CD4-positive, CD25-positive, alpha-beta regulatory T cell (primary cell): ENCODE measurements around the gene CLTC. TPM values are rescaled to one million over a fixed set of nuclear protein-coding genes. Genes with fewer than 3 reads are reported as not detected.

Source experiments
- ATAC-seq, 2 donors: fragments of 150-1000 bp; cut with Tn5 transposase; one replicate each; pipeline ENCODE4 v1.10.0; 2021; ENCODE audit warnings: low read depth in 2 of 2, moderate number of reproducible peaks in 2 of 2, moderate library complexity in 1 of 2
- DNase-seq, 3 donors: peaks; one replicate each; pipeline versions ENCODE4 v3.0.0 to v3.0.0-alpha.2; 2012 to 2022; ENCODE audit warnings: mixed read lengths in 1 of 3
- H3K27ac ChIP-seq: one replicate; pipeline ENCODE4 v1.7.0; 2013; ENCODE audit warnings: mild to moderate bottlenecking, low read length; ENCODE audit not compliant: insufficient read depth, poor library complexity, severe bottlenecking
- H3K27me3 ChIP-seq: one replicate; pipeline ENCODE4 v1.7.0; 2013; ENCODE audit warnings: low read length; ENCODE audit not compliant: control insufficient read depth, insufficient read depth
- H3K36me3 ChIP-seq: one replicate; pipeline ENCODE4 v1.7.0; 2013; ENCODE audit warnings: mild to moderate bottlenecking, low read length, moderate library complexity; ENCODE audit not compliant: control insufficient read depth, insufficient read depth
- H3K4me1 ChIP-seq: 2 replicates; pipeline ENCODE4 v1.7.0; 2013; ENCODE audit warnings: mild to moderate bottlenecking, low read length; ENCODE audit not compliant: insufficient read depth, control insufficient read depth, poor library complexity, severe bottlenecking
- H3K4me3 ChIP-seq: one replicate; pipeline ENCODE4 v1.7.0; 2013; ENCODE audit warnings: low read depth, mild to moderate bottlenecking, low read length, moderate library complexity
- H3K9me3 ChIP-seq, 2 experiments: 1 replicate in 1 of 2; 2 replicates in 1 of 2; pipeline ENCODE4 v1.7.0; 2013; ENCODE audit warnings: low read length in 2 of 2, mild to moderate bottlenecking in 1 of 2, moderate library complexity in 1 of 2; ENCODE audit not compliant: control insufficient read depth in 2 of 2
- H3K27ac Mint-ChIP-seq, 3 donors: one replicate each; pipeline ENCODE4 v1.8.0; 2020 to 2022; ENCODE audit warnings: mild to moderate bottlenecking in 3 of 3, mixed read lengths in 3 of 3, moderate library complexity in 2 of 3
- H3K27me3 Mint-ChIP-seq: one replicate; pipeline ENCODE4 v1.8.0; 2022; ENCODE audit warnings: mild to moderate bottlenecking, mixed read lengths
- H3K36me3 Mint-ChIP-seq: one replicate; pipeline ENCODE4 v1.8.0; 2020; ENCODE audit warnings: mixed read lengths
- H3K4me1 Mint-ChIP-seq, 4 donors: one replicate each; pipeline ENCODE4 v1.8.0; 2020 to 2022; ENCODE audit warnings: mixed read lengths in 4 of 4, mild to moderate bottlenecking in 1 of 4
- H3K4me3 Mint-ChIP-seq, 4 donors: one replicate each; pipeline ENCODE4 v1.8.0; 2020 to 2022; ENCODE audit warnings: mild to moderate bottlenecking in 4 of 4, mixed read lengths in 4 of 4, moderate library complexity in 3 of 4
- H3K9me3 Mint-ChIP-seq, 7 donors: one replicate each; pipeline ENCODE4 v1.8.0; 2020 to 2022; ENCODE audit warnings: mixed read lengths in 7 of 7, mild to moderate bottlenecking in 3 of 7, moderate library complexity in 2 of 7
- polyA plus RNA-seq, 4 donors: library from polyadenylated mRNA; unstranded; fragments of 300-500 nt; fragmentation: Illumina TruSeq; gene quantifications; one replicate each; pipeline ENCODE4 v1.2.3, GENCODE V29; 2021
- total RNA-seq: library from RNA; stranded (reverse); gene quantifications from one replicate; pipeline ENCODE4 v1.2.3, GENCODE V29; 2022

CLTC gene
- total and polyA plus RNA-seq, 5 donors from 2014 or later, result 37.4 to 111 (median 38.3) TPM

DNA sequence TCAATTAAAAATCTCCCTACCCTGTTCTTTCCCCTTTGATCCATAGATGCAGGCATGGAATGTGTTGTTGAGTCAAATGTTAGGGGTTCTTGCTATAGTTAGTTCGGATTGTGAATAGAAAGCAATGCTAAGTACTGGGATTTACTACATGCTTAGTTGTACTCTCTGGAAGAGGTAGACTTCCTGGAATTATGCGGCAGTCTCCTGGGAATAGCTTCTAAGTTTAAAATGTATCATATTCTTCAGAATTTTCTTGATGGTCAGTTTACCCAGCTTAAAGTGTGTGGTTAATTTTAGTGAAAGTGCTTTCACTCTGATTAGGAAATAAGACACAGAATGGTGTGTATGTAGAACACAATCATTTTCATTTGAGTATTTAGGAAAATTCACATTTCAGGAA lies 3.5 kb downstream of the CLTC start:
- peaks cover 4% of the 10 kb centered on the region for H3K36me3 ChIP-seq
- H3K27ac ChIP-seq, result no peak overlapping the region
- peak overlapping the region in 1 of 3 donors; percentile 50 for H3K27ac Mint-ChIP-seq
- ATAC-seq (no peak), DNase-seq (no peak)
- H3K9me3 Mint-ChIP-seq, result no peaks in the 10 kb centered on the region
- peaks cover 30 to 82% (median 53%) of the 10 kb centered on the region in 4 donors for H3K4me1 Mint-ChIP-seq
- no peaks in the 10 kb centered on the region for H3K36me3 Mint-ChIP-seq
- H3K4me3 Mint-ChIP-seq, result peak overlapping the region; percentile 21 to 96 (median 93)
- no peaks in the 10 kb centered on the region for H3K9me3 ChIP-seq
- peaks cover 16% of the 10 kb centered on the region for H3K27me3 Mint-ChIP-seq
- peaks cover 60% of the 10 kb centered on the region for H3K4me1 ChIP-seq
- no peaks in the 10 kb centered on the region for H3K27me3 ChIP-seq
- peak overlapping the region; percentile 92 for H3K4me3 ChIP-seq

DNA sequence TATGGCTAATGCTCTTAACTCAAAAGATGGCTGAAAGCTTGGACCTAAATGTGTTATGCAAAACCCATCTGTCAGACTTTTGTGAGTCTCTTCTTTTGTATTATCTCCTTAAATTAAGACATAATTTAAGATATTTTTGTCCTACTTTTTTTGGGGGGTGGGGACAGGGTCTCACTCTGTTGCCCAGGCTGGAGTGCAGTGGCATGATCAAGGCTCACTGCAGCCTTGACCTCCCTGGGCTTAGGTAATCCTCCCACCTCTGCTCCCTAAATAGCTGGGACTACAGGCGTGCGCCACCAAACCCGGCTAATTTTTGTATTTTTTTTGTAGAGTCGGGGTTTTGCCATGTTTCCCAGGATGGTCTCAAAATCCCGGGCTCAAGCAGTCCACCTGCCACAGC lies 7.1 kb downstream of the CLTC start:
- Histone ChIP-seq H3K9me3 (no peaks in the 10 kb centered on the region), H3K36me3 (peaks cover 7% of the 10 kb centered on the region), H3K4me1 (peaks cover 48% of the 10 kb centered on the region), H3K4me3 (peak overlapping the region; percentile 13), H3K27me3 (no peaks in the 10 kb centered on the region), H3K27ac (no peak overlapping the region)
- Mint-ChIP-seq H3K4me1 (peaks cover 41 to 86% (median 52%) of the 10 kb centered on the region in 4 donors), H3K36me3 (no peaks in the 10 kb centered on the region), H3K27ac (no peak overlapping the region), H3K27me3 (no peaks in the 10 kb centered on the region), H3K4me3 (peak overlapping the region in 1 of 4 donors; percentile 39), H3K9me3 (no peaks in the 10 kb centered on the region)
- DNase-seq (no peak), ATAC-seq (no peak)

DNA sequence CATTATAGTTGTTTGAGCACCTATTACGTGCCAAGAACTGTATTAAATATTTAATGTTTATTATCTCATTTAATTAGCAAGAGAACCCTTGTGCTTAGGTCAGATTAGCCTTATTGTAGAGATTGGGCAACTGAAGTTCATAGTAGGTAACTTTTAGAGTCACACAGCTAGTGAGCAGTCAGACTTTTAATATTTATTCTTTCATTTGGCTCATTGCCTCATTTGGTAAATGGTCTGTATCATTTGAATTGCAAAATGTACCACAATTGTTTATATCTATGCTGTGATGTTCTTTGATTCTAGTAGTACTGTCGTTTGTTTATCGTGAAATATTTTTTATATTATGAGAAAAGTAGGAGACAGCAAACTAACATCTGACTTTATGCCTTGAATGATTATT lies 7.6 kb downstream of the CLTC start:
- Histone ChIP-seq H3K4me1 (peaks cover 43% of the 10 kb centered on the region), H3K4me3 (no peak overlapping the region), H3K9me3 (no peaks in the 10 kb centered on the region), H3K27me3 (no peaks in the 10 kb centered on the region), H3K36me3 (peaks cover 7% of the 10 kb centered on the region), H3K27ac (no peak overlapping the region)
- ATAC-seq, result no peak
- Mint-ChIP-seq H3K4me3 (peak overlapping the region in 1 of 4 donors; percentile 0), H3K27me3 (no peaks in the 10 kb centered on the region), H3K27ac (no peak overlapping the region), H3K36me3 (no peaks in the 10 kb centered on the region), H3K4me1 (peaks cover 40 to 83% (median 49%) of the 10 kb centered on the region in 4 donors), H3K9me3 (no peaks in the 10 kb centered on the region)
- DNase-seq, result no peak

DNA sequence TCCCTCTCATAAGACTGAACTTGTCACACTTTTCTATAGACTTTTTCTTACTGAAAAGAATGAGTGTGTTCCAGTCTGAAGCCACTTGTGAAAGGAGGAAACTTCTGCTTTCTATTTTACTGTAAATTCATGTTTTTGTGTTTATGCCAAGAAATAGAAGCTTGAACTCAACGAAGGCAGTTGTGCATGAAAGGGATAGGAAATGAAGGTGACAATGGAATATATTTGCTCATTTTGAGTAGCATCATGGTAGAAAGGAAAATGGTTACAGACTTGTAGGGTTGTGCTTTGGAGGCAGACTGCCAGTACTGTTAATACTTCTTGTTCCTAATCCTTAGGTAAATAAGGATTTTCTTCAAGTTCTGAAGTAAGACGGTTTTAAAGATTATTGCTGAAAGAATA lies 8.1 kb downstream of the CLTC start:
- Histone ChIP-seq H3K27ac (no peak overlapping the region), H3K36me3 (peaks cover 7% of the 10 kb centered on the region), H3K27me3 (no peaks in the 10 kb centered on the region), H3K9me3 (no peaks in the 10 kb centered on the region), H3K4me3 (peak overlapping the region; percentile 8), H3K4me1 (peaks cover 43% of the 10 kb centered on the region)
- H3K27ac Mint-ChIP-seq, result no peak overlapping the region
- no peak for DNase-seq
- H3K27me3 Mint-ChIP-seq, result no peaks in the 10 kb centered on the region
- peak overlapping the region in 1 of 4 donors; percentile 0 for H3K4me3 Mint-ChIP-seq
- no peak for ATAC-seq
- H3K4me1 Mint-ChIP-seq, result peaks cover 43 to 83% (median 52%) of the 10 kb centered on the region in 4 donors
- H3K9me3 Mint-ChIP-seq, result no peaks in the 10 kb centered on the region
- no peaks in the 10 kb centered on the region for H3K36me3 Mint-ChIP-seq

DNA sequence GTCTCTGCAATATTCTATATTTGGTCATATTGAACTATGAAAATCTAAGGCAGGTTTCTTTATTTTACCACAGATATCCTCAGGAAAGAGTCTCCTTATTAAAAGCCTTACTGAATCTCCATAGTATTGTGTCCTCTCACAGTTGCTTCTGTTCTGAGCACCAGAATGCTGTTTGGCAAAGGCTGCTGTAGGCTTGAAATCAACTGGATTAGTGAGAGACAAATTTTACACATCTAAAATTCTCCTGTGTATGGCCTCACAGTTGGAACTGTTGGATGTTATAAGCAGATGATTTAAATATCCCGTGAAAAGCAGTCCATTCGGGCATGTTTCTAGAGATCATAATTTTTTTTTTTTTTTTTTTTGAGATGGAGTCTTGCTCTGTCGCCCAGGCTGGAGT lies 9.5 kb downstream of the CLTC start:
- Mint-ChIP-seq H3K4me3 (no peak overlapping the region), H3K36me3 (no peaks in the 10 kb centered on the region), H3K4me1 (peaks cover 32 to 84% (median 48%) of the 10 kb centered on the region in 4 donors), H3K27me3 (no peaks in the 10 kb centered on the region), H3K27ac (peak overlapping the region in 2 of 3 donors; percentile 26 to 36), H3K9me3 (no peaks in the 10 kb centered on the region)
- Histone ChIP-seq H3K27me3 (no peaks in the 10 kb centered on the region), H3K9me3 (no peaks in the 10 kb centered on the region), H3K27ac (no peak overlapping the region), H3K4me3 (no peak overlapping the region), H3K36me3 (peaks cover 3% of the 10 kb centered on the region), H3K4me1 (peaks cover 36% of the 10 kb centered on the region)
- no peak for ATAC-seq
- DNase-seq, result no peak

DNA sequence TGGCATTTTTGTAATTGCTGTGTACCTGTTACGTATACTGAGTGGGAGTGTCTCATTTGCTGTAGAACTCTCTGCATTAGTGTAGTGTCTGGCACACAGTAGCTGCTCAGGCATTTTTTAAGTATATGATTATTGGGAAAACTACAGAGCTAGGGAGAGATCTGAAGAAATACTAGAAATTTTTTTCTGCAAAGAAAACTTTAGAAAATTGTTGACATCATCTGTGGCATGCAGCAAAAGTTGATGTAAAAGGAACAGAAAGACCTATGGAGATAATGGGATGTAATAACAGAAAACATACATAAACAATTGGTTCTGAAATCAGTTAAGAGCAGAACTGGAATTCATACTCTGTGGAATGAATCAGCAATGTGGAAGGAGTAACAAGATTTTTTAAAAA lies 11.6 kb downstream of the CLTC start:
- H3K27me3 ChIP-seq, result no peaks in the 10 kb centered on the region
- no peaks in the 10 kb centered on the region for H3K9me3 ChIP-seq
- H3K27ac ChIP-seq, result no peak overlapping the region
- Mint-ChIP-seq H3K27me3 (no peaks in the 10 kb centered on the region), H3K9me3 (no peaks in the 10 kb centered on the region), H3K4me1 (peaks cover 38 to 89% (median 63%) of the 10 kb centered on the region in 4 donors), H3K4me3 (peak overlapping the region in 2 of 4 donors; percentile 19 to 25), H3K27ac (peak overlapping the region in 2 of 3 donors; percentile 33 to 47), H3K36me3 (no peaks in the 10 kb centered on the region)
- peaks cover 35% of the 10 kb centered on the region for H3K4me1 ChIP-seq
- peaks cover 3% of the 10 kb centered on the region for H3K36me3 ChIP-seq
- ATAC-seq (no peak), DNase-seq (no peak)
- peak overlapping the region; percentile 2 for H3K4me3 ChIP-seq

DNA sequence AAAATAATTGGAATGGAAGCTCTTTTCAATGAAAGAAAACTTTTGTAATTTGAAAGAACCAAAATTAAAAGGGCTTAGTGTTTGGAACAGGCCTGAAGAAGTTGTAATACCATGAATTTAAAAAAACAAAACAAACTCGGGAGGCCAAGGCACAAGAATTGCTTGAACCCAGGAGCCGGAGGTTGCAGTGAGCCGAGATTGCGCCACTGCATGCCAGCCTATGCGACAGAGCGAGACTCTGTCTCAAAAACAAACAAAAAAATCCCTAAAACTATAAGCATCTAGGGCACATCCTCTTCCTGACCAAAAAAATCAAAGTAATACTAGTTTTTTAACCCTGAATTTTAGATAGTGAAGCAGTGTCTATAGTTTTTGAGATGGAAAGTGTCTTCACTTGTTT lies 12.7 kb downstream of the CLTC start:
- H3K4me1 ChIP-seq, result peaks cover 29% of the 10 kb centered on the region
- Mint-ChIP-seq H3K36me3 (no peaks in the 10 kb centered on the region), H3K27ac (no peak overlapping the region), H3K27me3 (no peaks in the 10 kb centered on the region), H3K4me3 (no peak overlapping the region), H3K4me1 (peaks cover 36 to 81% (median 60%) of the 10 kb centered on the region in 4 donors), H3K9me3 (no peaks in the 10 kb centered on the region)
- H3K4me3 ChIP-seq, result no peak overlapping the region
- H3K9me3 ChIP-seq, result no peaks in the 10 kb centered on the region
- no peak for DNase-seq
- H3K27me3 ChIP-seq, result no peaks in the 10 kb centered on the region
- no peak for ATAC-seq
- H3K27ac ChIP-seq, result no peak overlapping the region
- peaks cover 3% of the 10 kb centered on the region for H3K36me3 ChIP-seq

DNA sequence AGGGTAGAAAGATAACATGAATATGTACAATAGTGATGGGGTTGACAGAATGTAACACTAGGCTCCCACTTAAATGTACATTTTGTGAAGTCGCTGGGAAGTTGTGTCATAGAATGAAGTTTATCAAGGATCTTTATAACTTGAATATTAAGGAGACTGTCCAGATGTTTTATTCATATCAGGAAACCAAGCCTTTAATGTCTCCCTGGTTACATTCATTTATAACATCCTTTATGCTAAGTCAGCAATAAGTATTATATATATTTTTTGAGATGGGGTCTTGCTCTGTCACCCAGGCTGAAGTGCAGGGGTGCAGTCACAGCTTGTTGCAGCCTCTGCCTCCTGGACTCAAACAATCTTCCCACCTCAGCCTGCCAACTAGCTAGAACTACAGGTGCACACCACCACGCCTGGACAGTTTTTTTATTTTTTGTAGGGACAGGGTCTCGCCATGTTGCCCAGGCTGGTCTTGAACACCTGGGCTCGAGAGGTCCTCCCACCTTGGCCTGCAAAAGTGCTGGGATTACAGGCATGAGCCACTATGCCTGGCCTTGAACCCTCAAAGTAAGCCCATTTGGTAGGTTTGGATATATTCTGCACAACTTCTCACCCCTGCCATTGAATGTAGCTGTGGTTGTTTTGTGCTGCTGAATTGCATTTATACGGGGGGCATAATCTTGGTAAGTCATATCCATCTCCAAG lies 14.1 kb downstream of the CLTC start:
- Mint-ChIP-seq H3K36me3 (no peaks in the 10 kb centered on the region), H3K27me3 (no peaks in the 10 kb centered on the region), H3K27ac (no peak overlapping the region)

More for the DNA sequence above, 14.1 kb downstream of the CLTC start:
- ATAC-seq (no peak), DNase-seq (no peak)
- Mint-ChIP-seq H3K9me3 (no peaks in the 10 kb centered on the region), H3K4me1 (peaks cover 30 to 80% (median 53%) of the 10 kb centered on the region in 4 donors), H3K4me3 (peak overlapping the region in 2 of 4 donors; percentile 31 to 47)
- H3K9me3 ChIP-seq, result no peaks in the 10 kb centered on the region
- peak overlapping the region; percentile 10 for H3K27ac ChIP-seq
- H3K4me1 ChIP-seq, result peaks cover 31% of the 10 kb centered on the region
- no peak overlapping the region for H3K4me3 ChIP-seq
- H3K36me3 ChIP-seq, result peaks cover 3% of the 10 kb centered on the region
- no peaks in the 10 kb centered on the region for H3K27me3 ChIP-seq
